ENCODE results near the gene TFDP1. TPM values are rescaled to one million over a fixed set of nuclear protein-coding genes. Genes with fewer than 3 reads are reported as not detected.
"Not testable (repeated sequence)": the region's sequence is repeated elsewhere in the genome, so short reads cannot be mapped to it uniquely, and the experiment has no call there.

The TFDP1 gene
- total RNA-seq, 1 experiment from 2014 or later, result 78.2 TPM

DNA sequence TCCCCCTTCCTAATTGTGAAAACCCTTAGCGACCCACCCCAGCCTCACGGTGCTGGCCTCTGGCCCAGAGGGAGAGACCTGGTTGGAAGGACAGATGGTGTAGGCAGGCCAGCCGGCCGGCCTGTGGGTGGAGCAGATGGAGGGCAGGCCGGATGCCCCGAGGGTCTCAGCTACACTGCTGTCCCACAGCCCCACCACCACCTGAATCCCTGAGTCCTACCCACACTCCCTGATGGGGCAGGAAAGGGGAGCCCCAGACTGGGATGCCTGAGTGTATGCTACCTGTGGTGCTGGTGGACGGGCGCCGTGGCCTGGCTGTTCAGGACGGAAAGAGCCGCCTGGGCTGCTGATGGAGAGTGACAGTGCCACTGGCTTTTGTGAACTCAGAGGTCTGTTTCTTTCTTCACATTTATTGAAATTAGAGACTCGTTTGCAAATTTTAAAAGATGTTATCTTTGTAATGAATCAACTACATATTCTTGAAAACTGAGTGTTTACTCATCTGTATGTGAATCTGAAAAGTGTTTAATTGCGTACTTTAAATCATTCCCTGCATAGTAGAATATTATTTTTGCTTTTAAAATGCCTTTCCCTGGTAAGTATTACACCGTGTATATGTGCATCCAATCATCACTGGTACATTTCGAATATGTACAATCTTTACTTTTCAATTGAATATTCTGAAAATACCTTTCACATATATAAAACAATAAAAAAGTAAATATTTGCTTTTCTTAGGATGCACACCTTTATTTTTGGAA, 35.7 kb downstream of the TFDP1 start:
- no peak for DNase-seq
- Histone ChIP-seq H3K36me3 (replicated peaks; ENCODE audit: control insufficient read depth, insufficient read depth, low read length) (peaks cover 11% of the 10 kb centered on the region), H3K4me3 (ENCODE audit: insufficient read depth, low read depth, low read length) (no peak overlapping the region), H3K27me3 (ENCODE audit: control insufficient read depth, insufficient read depth, low read length) (no peaks in the 10 kb centered on the region)

DNA sequence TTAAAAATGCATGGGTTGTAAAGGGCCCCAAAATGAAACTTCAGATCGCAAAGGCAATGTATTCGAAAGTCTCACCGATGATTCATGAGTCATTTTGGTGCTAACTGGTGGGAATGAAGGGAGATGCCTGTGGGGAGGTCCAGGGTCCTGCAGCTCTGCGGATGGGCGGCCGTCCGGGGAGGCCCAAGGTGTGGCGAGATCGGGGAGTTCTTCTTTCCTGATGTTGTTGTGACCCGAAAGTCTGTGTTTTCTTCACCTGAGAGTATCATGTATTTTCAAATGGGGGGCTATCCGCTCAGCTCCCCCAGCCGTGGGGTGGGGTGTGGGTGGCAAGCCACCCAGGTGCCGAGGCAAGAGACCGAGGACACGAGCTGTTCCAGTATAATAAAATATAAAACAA, 36.5 kb downstream of the TFDP1 start:
- H3K4me3 ChIP-seq (ENCODE audit: insufficient read depth, low read depth, low read length), result no peak overlapping the region
- DNase-seq, result no peak
- no peaks in the 10 kb centered on the region for H3K27me3 ChIP-seq (ENCODE audit: control insufficient read depth, insufficient read depth, low read length)
- peaks cover 10% of the 10 kb centered on the region for H3K36me3 ChIP-seq (replicated peaks; ENCODE audit: control insufficient read depth, insufficient read depth, low read length)

DNA sequence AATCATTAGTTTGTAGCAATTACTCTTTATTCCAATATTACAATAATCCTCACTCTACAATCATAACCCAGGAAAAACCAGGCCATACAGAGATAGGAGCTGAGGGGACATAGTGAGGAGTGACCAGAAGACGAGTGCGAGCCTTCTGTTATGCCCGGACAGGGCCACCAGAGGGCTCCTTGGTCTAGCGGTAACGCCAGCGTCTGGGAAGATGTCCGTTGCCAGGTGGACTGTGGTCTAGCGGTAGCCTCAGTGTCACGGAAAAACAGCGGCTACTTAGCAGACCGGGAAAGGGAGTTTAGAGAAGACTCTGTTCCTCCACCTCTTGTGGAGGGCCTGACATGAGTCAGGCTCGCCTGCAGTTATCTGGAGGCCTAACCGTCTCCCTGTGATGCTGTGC, 36.9 kb downstream of the TFDP1 start:
- not testable (repeated sequence) for H3K4me3 ChIP-seq (ENCODE audit: insufficient read depth, low read depth, low read length); DNase-seq; H3K27me3 ChIP-seq (ENCODE audit: control insufficient read depth, insufficient read depth, low read length); H3K36me3 ChIP-seq (replicated peaks; ENCODE audit: control insufficient read depth, insufficient read depth, low read length)

DNA sequence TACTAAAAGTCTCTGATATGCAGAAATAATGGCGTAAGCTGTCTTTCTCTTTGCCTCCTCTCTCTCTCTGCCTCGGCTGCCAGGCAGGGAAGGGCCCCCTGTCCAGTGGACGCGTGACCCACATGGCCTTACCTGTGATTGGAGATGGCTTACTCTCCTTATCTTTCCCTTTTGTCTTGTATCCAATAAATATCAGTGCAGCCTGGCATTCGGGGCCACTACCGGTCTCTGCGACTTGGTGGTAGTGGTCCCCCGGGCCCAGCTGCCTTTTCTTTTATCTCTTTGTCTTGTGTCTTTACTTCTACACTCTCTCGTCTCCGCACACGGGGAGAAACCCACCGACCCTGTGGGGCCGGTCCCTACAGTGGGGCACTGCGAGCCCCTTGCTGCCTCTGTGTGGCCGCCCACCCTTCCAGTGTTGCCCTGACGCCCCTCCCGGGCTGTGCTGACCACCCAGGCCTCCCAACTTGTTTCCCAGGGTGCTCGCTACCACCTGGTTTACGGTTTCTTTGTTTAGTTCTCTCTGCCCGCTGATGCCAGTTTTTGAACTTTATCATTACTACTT, 37.5 kb downstream of the TFDP1 start:
- DNase-seq; H3K4me3 ChIP-seq (ENCODE audit: insufficient read depth, low read depth, low read length); H3K36me3 ChIP-seq (replicated peaks; ENCODE audit: control insufficient read depth, insufficient read depth, low read length): not testable (repeated sequence)

DNA sequence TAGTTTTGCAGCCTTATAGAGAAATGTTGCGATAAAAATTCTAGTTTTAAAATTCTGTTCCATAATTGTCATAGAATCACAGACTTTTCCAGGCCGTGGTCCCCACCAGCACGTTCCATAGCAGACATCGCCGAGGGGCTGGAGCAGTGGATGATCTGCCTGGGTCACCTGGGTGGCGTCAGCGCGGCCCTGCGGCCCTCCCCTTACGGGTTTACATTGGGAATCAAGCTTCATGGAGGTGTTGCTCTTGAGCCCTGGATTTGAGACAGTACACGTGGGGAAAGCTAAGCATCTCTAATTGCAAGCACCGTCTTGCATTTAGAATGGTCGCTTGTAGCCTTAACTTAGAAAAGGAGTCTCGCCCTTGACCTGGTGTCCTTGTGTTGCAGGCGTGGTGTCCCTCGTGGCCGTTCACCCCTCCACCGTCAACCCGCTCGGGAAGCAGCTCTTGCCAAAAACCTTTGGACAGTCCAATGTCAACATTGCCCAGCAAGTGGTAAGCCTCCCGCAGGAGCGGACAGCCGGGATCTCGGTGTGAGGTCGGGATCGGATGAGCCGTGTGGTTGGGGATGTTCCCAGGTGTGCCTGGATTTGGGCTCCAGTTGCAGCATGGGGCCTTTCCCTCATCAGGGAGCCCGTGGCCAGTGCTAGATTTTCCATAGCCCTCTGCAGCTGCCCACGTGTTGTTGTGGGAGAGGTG, 38.4 kb downstream of the TFDP1 start:
- H3K36me3 ChIP-seq (replicated peaks; ENCODE audit: control insufficient read depth, insufficient read depth, low read length), result peaks cover 10% of the 10 kb centered on the region
- no peak for DNase-seq
- H3K4me3 ChIP-seq (ENCODE audit: insufficient read depth, low read depth, low read length), result no peak overlapping the region
- no peaks in the 10 kb centered on the region for H3K27me3 ChIP-seq (ENCODE audit: control insufficient read depth, insufficient read depth, low read length)

More for the DNA sequence above, 37.5 kb downstream of the TFDP1 start:
- H3K27me3 ChIP-seq (ENCODE audit: control insufficient read depth, insufficient read depth, low read length), result not testable (repeated sequence)

DNA sequence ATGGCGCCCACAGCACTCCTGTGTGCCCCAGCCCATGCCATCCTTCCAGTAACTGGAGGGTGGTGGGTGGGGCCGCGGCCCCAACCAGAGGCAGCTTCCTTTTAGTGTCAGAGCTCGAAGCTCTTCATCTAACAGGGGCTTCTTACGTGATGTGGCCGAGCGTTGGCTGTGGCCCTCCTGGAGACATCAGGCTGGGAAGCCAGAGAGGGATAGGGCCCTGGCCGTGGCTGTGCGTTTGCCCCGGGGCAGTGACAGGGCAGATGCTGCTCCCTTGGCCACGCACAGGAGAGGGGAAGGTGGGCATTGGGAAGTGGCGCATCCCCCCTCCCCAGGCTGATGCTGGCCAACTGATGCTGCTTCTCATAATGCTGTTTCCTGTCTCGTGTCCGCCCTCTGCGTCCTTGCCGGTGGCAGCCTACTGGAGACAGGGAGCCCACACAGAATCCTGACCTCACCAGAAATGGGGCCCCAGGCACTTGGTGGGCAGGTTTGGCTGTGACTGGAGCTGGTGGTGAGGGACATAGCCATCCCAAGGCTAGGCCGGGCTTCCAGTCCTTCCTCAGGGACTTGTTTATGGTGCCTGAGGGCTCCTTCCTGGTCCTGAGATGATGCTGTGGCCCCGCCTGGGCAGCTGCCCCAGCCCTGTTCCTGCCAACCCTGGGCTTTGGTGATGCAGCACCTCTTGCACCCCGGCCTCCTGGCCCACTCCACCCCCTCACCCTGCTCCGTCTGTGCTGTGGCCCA, 39.1 kb downstream of the TFDP1 start:
- H3K36me3 ChIP-seq (replicated peaks; ENCODE audit: control insufficient read depth, insufficient read depth, low read length), result peaks cover 10% of the 10 kb centered on the region
- no peaks in the 10 kb centered on the region for H3K27me3 ChIP-seq (ENCODE audit: control insufficient read depth, insufficient read depth, low read length)
- no peak for DNase-seq
- no peak overlapping the region for H3K4me3 ChIP-seq (ENCODE audit: insufficient read depth, low read depth, low read length)

DNA sequence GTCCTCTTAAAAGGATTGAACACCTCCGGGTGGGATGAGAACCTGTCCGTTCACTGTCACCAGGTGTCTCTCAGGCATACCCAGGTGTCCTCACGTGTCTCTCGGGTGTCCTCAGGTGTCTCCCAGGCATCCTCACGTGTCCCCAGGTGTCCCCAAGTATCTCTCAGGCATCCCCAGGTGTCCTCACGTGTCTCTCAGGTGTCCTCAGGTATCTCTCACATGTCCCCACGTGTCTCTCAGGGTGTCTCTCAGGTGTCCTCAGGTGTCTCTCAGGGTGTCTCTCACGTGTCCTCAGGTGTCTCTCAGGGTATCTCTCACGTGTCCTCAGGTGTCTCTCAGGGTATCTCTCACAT, 39.7 kb downstream of the TFDP1 start:
- DNase-seq, result no peak
- peaks cover 10% of the 10 kb centered on the region for H3K36me3 ChIP-seq (replicated peaks; ENCODE audit: control insufficient read depth, insufficient read depth, low read length)
- H3K4me3 ChIP-seq (ENCODE audit: insufficient read depth, low read depth, low read length), result no peak overlapping the region
- no peaks in the 10 kb centered on the region for H3K27me3 ChIP-seq (ENCODE audit: control insufficient read depth, insufficient read depth, low read length)

DNA sequence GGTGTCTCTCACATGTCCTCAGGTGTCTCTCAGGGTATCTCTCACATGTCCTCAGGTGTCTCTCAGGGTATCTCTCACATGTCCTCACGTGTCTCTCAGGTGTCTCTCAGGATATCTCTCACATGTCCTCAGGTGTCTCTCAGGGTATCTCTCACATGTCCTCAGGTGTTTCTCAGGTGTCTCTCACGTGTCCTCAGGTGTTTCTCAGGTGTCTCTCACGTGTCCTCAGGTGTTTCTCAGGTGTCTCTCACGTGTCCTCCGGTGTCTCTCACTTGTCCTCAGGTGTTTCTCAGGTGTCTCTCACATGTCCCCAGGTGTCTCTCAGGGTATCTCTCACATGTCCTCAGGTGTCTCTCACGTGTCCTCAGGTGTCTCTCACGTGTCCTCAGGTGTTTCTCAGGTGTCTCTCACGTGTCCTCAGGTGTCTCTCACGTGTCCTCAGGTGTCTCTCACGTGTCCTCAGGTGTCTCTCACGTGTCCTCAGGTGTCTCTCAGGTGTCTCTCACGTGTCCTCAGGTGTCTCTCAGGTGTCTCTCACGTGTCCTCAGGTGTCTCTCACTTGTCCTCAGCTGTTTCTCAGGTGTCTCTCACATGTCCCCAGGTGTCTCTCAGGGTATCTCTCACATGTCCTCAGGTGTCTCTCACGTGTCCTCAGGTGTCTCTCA, 40.2 kb downstream of the TFDP1 start:
- not testable (repeated sequence) for DNase-seq; H3K27me3 ChIP-seq (ENCODE audit: control insufficient read depth, insufficient read depth, low read length); H3K4me3 ChIP-seq (ENCODE audit: insufficient read depth, low read depth, low read length); H3K36me3 ChIP-seq (replicated peaks; ENCODE audit: control insufficient read depth, insufficient read depth, low read length)

DNA sequence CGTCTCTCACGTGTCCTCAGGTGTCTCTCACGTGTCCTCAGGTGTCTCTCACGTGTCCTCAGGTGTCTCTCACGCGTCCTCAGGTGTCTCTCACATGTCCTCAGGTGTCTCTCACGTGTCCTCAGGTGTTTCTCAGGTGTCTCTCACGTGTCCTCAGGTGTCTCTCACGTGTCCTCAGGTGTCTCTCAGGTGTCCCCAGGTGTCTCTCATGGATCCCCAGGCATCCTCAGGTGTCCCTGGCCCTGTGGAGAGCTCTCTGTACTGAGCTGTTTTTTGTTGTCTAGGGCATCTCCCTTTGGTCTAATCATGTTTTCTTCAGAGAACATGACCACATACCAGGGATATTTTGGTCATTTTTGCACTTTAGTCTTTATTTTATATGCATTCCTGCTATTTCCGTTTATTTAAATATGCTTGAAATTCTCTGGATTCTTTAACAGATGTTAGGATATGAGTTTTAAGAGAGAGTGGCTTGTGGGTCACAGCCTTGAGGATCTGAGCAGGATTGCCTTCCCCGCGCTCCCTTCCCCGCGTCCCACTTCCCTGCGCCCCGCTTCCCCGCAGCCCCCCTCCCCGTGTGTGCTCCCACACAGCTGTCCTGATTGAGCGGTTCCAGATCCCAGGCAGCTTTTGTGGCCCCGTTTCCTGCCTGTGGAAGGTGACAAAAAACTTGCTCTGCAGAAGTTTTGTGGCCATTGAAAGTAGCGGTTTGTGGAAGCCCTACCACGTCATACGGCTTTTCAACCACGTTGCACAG, 41.6 kb downstream of the TFDP1 start:
- Histone ChIP-seq H3K27me3 (ENCODE audit: control insufficient read depth, insufficient read depth, low read length) (no peaks in the 10 kb centered on the region), H3K36me3 (replicated peaks; ENCODE audit: control insufficient read depth, insufficient read depth, low read length) (peaks cover 10% of the 10 kb centered on the region), H3K4me3 (ENCODE audit: insufficient read depth, low read depth, low read length) (no peak overlapping the region)
- DNase-seq, result no peak

DNA sequence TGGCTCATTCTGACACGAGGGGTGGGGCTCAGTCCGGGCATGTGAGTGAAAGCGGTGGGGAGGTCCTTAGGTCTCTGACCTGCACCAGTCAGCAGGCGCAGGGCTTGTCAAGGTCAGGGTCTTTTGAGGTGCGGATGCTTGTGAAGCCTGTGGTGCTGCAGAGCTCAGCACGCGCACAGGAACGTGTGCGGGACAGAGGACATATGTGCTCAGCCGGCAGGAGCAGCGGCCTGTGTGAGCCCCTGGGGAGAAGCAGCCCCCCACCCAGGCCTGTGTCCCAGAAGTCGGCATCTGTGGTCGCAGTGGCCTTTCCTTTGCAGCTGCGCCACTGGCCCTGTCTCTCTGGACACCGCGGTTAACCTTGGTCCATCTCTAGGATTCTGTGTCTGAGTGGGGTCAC, 42.6 kb downstream of the TFDP1 start:
- Histone ChIP-seq H3K36me3 (replicated peaks; ENCODE audit: control insufficient read depth, insufficient read depth, low read length) (peaks cover 13% of the 10 kb centered on the region), H3K27me3 (ENCODE audit: control insufficient read depth, insufficient read depth, low read length) (no peaks in the 10 kb centered on the region), H3K4me3 (ENCODE audit: insufficient read depth, low read depth, low read length) (no peak overlapping the region)
- DNase-seq, result no peak

DNA sequence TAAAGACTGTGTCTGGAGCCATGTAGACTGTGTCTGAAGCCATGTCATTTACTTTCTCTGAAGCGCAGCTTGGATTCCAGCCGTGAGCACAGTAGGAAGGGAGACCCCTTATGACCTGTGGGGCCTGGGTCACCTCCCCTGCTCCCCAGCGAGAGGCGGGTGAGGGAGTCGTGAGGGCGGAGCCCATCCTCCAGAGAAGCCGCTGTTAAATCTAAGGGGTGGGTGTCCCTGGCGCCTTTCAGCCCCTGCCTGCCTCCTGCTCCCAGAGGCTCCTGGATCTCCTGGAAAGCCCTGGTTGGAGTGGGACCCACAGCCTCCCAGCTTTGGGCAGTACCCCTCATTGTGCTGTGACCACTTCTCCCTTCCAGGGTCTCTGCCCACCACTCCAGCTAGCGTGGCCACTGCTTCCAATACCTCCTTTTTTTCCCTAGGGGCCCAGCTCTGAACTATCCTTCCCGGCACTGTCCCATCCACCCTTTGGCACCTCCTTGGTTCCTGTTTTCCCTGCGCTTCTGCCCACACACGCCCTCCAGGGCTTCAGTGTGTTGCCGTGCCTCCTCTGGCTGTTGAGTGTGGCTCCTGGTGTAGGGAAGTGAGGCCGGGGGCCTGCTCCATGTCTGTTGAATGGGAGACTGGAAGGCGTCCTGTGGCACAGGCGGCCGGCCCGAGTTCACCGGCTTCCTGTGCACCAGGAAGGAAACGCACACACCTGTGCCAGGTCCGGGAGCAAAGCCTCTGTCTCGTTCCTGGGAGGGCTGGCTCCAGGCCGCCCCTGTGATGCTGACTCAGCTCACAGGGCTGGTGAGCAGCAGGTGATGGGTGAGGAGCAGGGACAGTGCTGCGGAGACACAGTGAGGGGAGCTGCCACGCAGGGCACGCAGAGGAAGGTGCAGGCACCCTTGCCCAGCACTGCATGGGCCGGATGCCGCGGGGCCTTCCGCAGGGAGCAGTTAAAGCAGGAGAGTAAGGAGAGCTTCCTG, 44.0 kb downstream of the TFDP1 start:
- no peak overlapping the region for H3K4me3 ChIP-seq (ENCODE audit: insufficient read depth, low read depth, low read length)
- DNase-seq, result no peak
- no peaks in the 10 kb centered on the region for H3K27me3 ChIP-seq (ENCODE audit: control insufficient read depth, insufficient read depth, low read length)
- H3K36me3 ChIP-seq (replicated peaks; ENCODE audit: control insufficient read depth, insufficient read depth, low read length), result peaks cover 8% of the 10 kb centered on the region

DNA sequence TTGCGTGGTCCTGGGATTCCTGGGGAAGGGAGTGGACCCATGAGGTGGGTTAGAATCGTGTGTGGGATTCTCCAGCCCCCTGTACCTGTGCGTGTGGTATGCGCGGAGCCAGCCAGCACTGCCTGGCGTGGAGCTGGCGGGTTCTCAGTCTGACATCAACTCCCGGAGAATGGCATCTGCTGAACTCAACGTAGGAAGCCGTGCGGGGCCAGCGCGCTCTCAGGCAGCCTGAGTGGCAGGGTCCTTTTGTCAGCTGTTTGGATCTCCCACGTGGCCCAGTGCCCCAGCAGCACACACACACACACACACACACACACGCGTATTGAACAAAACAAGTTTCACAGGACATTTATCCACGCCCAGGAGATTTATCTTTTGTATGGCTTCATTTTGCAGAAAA, 45.3 kb downstream of the TFDP1 start:
- Histone ChIP-seq H3K36me3 (replicated peaks; ENCODE audit: control insufficient read depth, insufficient read depth, low read length) (peaks cover 13% of the 10 kb centered on the region), H3K27me3 (ENCODE audit: control insufficient read depth, insufficient read depth, low read length) (no peaks in the 10 kb centered on the region), H3K4me3 (ENCODE audit: insufficient read depth, low read depth, low read length) (no peak overlapping the region)
- DNase-seq, result no peak

DNA sequence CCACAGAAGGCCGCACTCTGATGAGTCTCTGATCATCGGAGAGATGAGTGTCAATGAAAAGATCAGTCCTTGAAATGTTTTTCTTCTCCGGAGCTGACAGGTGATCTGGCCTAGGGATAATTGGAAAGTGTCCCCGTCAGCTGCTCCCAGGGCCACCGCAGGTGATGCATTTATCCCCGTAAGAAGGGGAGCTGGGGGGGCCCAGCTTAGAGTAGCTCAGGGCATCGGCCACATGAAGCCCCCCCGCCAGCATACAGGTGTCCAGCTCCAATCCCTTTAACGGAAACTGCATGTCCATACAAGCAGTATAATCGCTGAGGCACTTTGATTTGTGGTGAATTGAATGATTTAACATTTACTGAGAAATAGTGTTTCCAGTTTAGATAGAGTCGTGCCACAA, 45.7 kb downstream of the TFDP1 start:
- Histone ChIP-seq H3K4me3 (ENCODE audit: insufficient read depth, low read depth, low read length) (no peak overlapping the region), H3K36me3 (replicated peaks; ENCODE audit: control insufficient read depth, insufficient read depth, low read length) (peaks cover 13% of the 10 kb centered on the region), H3K27me3 (ENCODE audit: control insufficient read depth, insufficient read depth, low read length) (no peaks in the 10 kb centered on the region)
- no peak for DNase-seq

Data from H7 (cell line).